Aorta (tissue), 5 donors: ENCODE data around the gene AIRE. TPM values are rescaled to one million over a fixed set of nuclear protein-coding genes. Genes with fewer than 3 reads are reported as not detected.
"Not testable (repeated sequence)": the region's sequence is repeated elsewhere in the genome, so short reads cannot be mapped to it uniquely, and the experiment has no call there.

ENCODE experiments used
- ATAC-seq: fragments of 200-7000 bp; cut with Tn5 transposase; one replicate; pipeline ENCODE4 v1.9.1; 2022; ENCODE audit warnings: moderate library complexity; ENCODE audit not compliant: low FRiP score
- DNase-seq, 2 donors: peaks; one replicate each; pipeline ENCODE4 v3.0.0-alpha.2; 2020
- H3K27ac ChIP-seq, 2 donors: one replicate each; pipeline ENCODE4 v1.5.1; 2013; ENCODE audit warnings: low read length in 2 of 2, mild to moderate bottlenecking in 2 of 2, moderate library complexity in 2 of 2, control low read depth in 1 of 2, inconsistent platforms in 1 of 2, low read depth in 1 of 2
- H3K27me3 ChIP-seq, 2 donors: one replicate each; pipeline ENCODE4 v1.6.1; 2013; ENCODE audit warnings: control low read depth in 1 of 2, low read length in 1 of 2, mild to moderate bottlenecking in 1 of 2, moderate library complexity in 1 of 2; ENCODE audit not compliant: insufficient read depth in 2 of 2, control insufficient read depth in 1 of 2
- H3K36me3 ChIP-seq, 2 donors: one replicate each; pipeline ENCODE4 v1.6.1; 2013; ENCODE audit warnings: control low read depth in 1 of 2, low read length in 1 of 2, mild to moderate bottlenecking in 1 of 2; ENCODE audit not compliant: insufficient read depth in 2 of 2, control insufficient read depth in 1 of 2
- H3K4me1 ChIP-seq, 2 donors: one replicate each; pipeline ENCODE4 v1.6.1; 2013; ENCODE audit warnings: low read length in 2 of 2, control low read depth in 1 of 2, mild to moderate bottlenecking in 1 of 2, moderate library complexity in 1 of 2; ENCODE audit not compliant: insufficient read depth in 2 of 2, control insufficient read depth in 1 of 2
- H3K4me3 ChIP-seq, 2 donors: one replicate each; pipeline ENCODE4 v1.5.1; 2013; ENCODE audit warnings: low read length in 2 of 2, control low read depth in 1 of 2, mild to moderate bottlenecking in 1 of 2
- H3K9me3 ChIP-seq: one replicate; pipeline ENCODE4 v1.6.1; 2013; ENCODE audit warnings: mild to moderate bottlenecking, low read length; ENCODE audit not compliant: control insufficient read depth
- whole genome bisulfite sequencing, 2 donors: extraction: QIAGEN DNeasy Blood & Tissue Kit; methylation state at CpG; one replicate each; pipeline ENCODE4 v1.1.7; 2013; 5-methylcytosine and 5-hydroxymethylcytosine counted together
- intact Hi-C, 2 donors: fragments of 100-400 bp; cut with DNase I; formaldehyde crosslinking; loops; one replicate each; pipeline versions ENCODE4 v1.14.2 to v1.15.0; 2022
- polyA plus RNA-seq, 2 donors: library from polyadenylated mRNA; stranded (reverse); fragments of 200-250 nt; gene quantifications; one replicate each; pipeline ENCODE4 v1.2.3, GENCODE V29; 2013
- total RNA-seq, 2 donors: library from RNA; stranded (reverse); fragmentation: NEBNext Ultra II Directional; extraction: Animal tissue kit (Norgen Biotek cat#: 25700); gene quantifications; one replicate each; pipeline ENCODE4 v1.2.1, GENCODE V29; 2021
- donor health status: healthy with polysubstance abuse.
- donor health status: Bipolar disorder and iron deficiency.
- donor health status: DM: no; HTN: no; CAD: no.
- donor health status: DM: no; HTN: no; CAD: no.
- donor health status: DM: yes; HTN: yes; CAD: no.

AIRE gene
- total and polyA plus RNA-seq, 4 donors = 0.19 TPM; not detected in 3

DNA sequence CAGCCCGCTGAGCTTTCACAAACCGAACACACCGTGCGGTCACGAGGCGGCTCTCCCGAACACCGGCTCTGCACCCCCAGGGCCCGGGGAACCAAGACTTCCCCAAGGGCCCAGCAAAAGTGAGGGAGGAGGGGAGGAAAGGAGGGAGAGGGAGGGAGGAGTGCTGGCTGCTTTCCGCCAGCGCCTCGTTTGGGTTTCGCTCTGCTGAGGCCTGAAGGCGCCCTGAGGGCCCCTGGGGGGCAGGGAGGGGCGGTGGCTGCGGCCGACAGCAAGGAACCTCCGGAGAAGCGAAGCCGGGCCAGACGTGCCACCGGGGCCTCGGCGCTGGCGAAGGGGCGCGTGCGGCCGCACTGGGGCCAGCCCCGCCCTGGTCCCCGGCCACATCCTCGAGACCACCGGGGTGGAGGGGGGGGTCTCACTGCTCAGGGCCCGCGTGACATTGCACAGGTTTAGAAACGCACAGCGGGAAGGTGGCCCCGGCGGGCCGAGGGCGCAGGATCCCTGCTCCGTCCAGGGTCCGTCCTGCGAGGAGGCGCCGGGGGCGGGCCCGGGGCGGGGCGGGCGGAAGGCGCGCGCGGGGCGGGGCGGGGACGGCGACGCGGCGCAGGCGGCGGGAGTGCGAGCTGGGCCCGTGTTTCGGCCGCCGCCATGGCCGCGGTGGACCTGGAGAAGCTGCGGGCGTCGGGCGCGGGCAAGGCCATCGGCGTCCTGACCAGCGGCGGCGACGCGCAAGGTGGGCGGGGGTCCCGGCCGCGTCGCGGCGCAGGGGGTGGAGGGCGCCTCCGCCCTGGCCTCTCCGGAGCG is 14.0 kb downstream of the AIRE start, which contains the start of gene PFKL:
TSS of gene PFKL (plus strand) at position 596 of the 804 bp plus-strand sequence. CDS start at position 649, 53 bp downstream.
- ATAC-seq (peak; percentile 76), DNase-seq (peak; percentile 77 to 88)
- WGBS, 2 donors = 1% methylated on average over 64 to 94 of the region's 94 CpGs
- intact Hi-C loops = loop anchor here (2.0 to 10.0 kb wide), 3 partner anchors 38 to 495 kb away; partner anchors contain the start of gene CFAP410 (in 2 of the 2)
- Histone ChIP-seq H3K27ac (peak within 1 kb of the TSS; percentile 4 to 47), H3K36me3 (no peaks in the 10 kb centered on the region), H3K4me1 (no peaks in the 10 kb centered on the region), H3K4me3 (peak within 1 kb of the TSS; percentile 49 to 91), H3K9me3 (no peaks in the 10 kb centered on the region), H3K27me3 (no peaks in the 10 kb centered on the region)

DNA sequence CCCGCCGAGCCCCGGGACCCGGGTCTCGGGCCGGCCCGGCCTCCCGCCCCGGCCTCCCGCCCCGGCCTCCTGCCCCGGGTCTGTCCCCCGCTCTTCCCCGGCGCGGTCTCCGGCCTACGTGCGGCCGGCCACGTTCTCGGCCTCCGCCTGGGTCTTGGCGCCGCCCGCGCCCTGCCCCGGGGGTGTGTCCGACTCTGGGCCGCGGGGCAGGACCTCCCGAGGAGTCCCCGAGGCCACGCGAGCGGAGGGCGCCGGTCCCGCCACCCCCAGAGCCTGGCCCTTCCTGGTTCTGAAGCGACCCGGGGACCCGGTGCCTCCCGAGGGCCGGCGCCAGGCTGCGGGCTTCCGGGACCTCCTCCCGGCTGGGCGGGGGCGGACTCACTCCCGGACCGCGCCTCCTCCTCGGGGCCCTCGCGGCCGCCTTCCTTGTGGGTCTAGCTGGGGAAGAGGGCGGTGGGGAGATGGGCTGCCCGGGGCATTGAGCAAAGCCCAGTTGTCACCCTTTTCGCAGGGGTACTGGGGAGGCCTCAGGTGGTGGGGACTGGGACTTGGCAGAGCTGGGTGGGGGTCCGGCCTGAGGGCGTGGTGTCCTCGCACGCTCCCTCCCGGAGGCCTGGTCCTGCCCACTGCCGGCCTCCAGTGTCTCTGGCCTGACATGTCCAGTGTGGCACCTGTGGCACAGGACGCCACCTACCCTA is 14.7 kb downstream of the AIRE start:
- peak; percentile 87 to 93 for DNase-seq
- ATAC-seq = peak; percentile 74
- intact Hi-C loops = loop anchor here (2.0 to 10.0 kb wide), 3 partner anchors 37 to 494 kb away; partner anchors contain the start of gene CFAP410 (in 2 of the 2)
- H3K4me3 ChIP-seq = peak overlapping the region; percentile 39 to 91
- 0 to 1% methylated on average over 49 to 67 of the region's 67 CpGs for WGBS, 2 donors
- no peaks in the 10 kb centered on the region for H3K4me1 ChIP-seq
- no peaks in the 10 kb centered on the region for H3K27me3 ChIP-seq
- H3K9me3 ChIP-seq = no peaks in the 10 kb centered on the region
- peak overlapping the region in 1 of 2 donors; percentile 47 for H3K27ac ChIP-seq
- no peaks in the 10 kb centered on the region for H3K36me3 ChIP-seq

DNA sequence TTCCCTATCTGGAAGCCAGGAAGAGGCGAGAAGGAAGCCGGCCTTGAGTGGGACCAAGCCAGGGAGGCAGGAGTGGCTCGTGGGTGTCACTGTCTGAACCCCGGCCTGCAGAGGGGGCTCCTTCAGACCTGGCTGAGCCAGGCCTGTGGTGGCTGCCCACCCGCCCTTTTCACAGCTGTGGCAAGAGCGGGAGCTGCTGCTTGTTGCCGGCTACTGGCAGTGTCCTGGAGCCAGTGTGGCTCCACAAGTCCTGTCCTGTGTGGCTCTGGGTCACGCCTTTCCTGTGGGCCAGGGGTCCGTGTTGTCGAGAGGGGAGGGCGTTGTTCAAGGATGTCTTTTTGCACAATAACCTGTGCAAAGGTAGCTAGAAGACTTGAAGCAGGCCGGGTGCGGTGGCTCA is 15.5 kb downstream of the AIRE start:
- WGBS, 2 donors = 68 to 76% methylated on average over 13 of the region's 13 CpGs
- Histone ChIP-seq H3K27me3 (no peaks in the 10 kb centered on the region), H3K4me3 (no peak overlapping the region), H3K27ac (no peak overlapping the region), H3K4me1 (no peaks in the 10 kb centered on the region), H3K9me3 (no peaks in the 10 kb centered on the region), H3K36me3 (no peaks in the 10 kb centered on the region)
- ATAC-seq (no peak), DNase-seq (no peak)
- intact Hi-C loops = loop anchor here (2.0 to 10.0 kb wide), 3 partner anchors 36 to 494 kb away; partner anchors contain the start of gene CFAP410 (in 2 of the 2)

DNA sequence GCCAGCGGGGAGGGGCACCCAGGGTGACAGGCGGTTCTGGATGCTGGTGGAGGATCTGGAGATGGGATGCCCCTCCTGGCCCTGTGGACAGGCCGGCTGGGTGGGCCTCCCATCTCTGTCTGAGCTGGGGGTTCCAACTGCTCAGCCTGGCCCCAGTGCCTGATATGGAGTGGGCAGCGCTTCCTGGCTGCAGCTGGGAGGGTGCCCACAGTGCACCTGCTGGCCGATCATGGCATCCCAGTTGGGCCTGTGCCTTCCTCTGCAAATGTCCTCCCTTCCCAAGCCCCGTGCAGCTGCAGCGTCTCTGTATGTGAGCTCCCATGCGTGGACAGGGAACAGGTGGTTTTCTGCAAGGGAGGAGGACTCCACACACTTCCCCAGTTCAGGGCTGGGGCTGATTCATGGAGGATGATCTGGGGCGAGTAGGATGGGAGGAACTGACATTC is 16.3 kb downstream of the AIRE start:
- ATAC-seq (no peak), DNase-seq (no peak)
- Histone ChIP-seq H3K4me3 (no peak overlapping the region), H3K36me3 (no peaks in the 10 kb centered on the region), H3K9me3 (no peaks in the 10 kb centered on the region), H3K27me3 (no peaks in the 10 kb centered on the region), H3K27ac (no peak overlapping the region), H3K4me1 (no peaks in the 10 kb centered on the region)
- intact Hi-C loops = loop anchor here (2.0 to 10.0 kb wide), 3 partner anchors 35 to 493 kb away; partner anchors contain the start of gene CFAP410 (in 2 of the 2)
- 78 to 87% methylated on average over 9 of the region's 9 CpGs for WGBS, 2 donors

DNA sequence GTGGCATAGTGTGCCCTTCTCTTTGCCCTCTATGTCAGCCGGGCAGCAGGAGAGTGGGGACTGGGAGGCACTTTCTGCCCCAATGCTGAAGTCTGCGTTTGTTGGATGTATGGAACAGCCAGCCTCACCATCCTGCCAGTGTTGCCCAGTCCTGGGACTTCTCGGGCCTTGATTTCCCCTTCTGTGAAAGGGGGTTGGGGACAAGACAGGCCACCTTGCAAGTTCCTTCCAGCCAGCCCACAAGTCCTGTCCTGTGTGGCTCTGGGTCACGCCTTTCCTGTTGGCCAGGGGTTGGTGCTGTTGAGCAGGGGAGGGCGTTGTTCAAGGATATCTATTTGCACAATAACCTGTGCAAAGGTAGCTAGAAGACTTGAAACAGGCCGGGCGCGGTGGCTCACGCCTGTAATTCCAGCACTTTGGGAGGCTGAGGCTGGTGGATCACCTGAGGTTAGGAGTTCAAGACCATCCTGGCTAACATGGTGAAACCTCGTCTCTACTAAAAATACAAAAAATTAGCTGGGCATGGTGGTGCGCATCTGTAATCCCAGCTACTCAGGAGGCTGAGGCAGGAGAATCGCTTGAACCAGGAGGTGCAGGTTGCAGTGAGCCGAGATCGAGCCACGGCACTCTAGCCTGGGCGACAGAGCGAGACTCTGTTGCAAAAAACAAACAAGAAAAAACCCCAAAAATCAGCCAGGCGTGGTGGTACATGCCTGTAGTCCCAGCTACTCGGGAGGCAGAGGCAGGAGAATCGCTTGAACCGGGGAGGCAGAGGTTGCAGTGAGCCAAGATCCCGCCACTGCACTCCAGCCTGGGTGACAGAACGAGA is 17.1 kb downstream of the AIRE start:
- H3K4me3 ChIP-seq, H3K9me3 ChIP-seq, H3K4me1 ChIP-seq, H3K27me3 ChIP-seq, H3K36me3 ChIP-seq, DNase-seq, H3K27ac ChIP-seq, ATAC-seq: not testable (repeated sequence)
- 89 to 90% methylated on average over 22 to 23 of the region's 23 CpGs for WGBS, 2 donors
- intact Hi-C loops = loop anchor here (5.0 to 10.0 kb wide), 2 partner anchors 35 to 492 kb away; partner anchors contain the start of gene CFAP410 (in 1 of the 2)

DNA sequence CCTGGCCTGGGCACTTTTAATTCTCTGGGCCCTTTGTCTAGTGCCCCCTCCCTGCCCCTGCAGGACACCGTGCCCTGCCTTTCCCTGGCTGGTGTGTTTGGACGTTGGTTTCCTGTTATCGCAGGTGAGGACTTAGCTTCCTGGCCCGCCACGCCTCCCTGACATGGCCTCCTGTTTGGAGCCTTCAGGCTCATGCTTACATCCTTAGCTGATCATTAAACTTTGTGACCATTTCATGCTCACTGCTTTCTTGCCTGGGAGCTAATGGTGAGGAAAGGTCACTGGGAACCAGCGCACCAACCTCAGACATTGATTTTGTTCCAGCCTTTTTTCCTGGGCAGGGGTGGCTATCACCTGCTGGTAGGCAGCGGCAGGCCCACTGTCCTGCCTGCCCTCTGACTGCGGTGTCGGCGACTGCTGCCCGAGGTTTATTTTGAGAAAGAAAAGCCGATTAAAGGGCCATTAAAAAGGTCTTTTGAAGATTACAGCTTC is 17.9 kb downstream of the AIRE start:
- WGBS, 2 donors = 66 to 80% methylated on average over 12 of the region's 12 CpGs
- no peak overlapping the region for H3K27ac ChIP-seq
- intact Hi-C loops = loop anchor here (5.0 to 10.0 kb wide), 2 partner anchors 34 to 491 kb away; partner anchors contain the start of gene CFAP410 (in 1 of the 2)

DNA sequence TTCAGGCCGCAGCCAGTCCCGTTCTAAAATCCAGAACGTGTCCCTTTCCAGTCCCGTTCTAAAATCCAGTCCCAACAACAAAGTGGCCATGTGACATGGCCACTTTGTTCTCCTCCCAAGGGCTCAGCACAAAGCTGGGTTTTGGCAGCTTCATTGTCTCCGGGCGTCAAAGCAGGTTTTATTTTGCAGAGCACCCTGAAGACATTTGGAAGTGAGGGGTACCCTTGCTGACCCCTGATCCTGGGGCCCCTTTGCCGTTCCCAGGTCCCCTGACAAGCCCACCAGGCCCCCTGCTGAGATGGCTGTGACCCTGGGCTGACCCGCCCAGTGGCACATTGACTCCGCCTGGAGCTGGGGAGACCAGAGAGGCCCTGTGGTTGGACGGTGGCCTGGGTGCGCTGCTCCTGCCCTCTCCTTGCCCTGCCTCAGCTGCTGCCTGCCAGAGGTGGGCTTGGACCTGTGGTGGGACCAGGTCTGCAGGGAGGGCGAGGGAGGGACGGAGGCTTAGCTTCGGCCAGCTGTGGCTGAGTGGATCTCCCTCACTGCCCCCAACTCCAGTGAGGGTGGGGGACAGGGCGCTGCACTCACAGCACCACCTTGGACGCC is 18.4 kb downstream of the AIRE start:
- H3K4me1 ChIP-seq = no peaks in the 10 kb centered on the region
- no peak overlapping the region for H3K27ac ChIP-seq
- no peak overlapping the region for H3K4me3 ChIP-seq
- 49 to 58% methylated on average over 15 to 16 of the region's 16 CpGs for WGBS, 2 donors
- no peaks in the 10 kb centered on the region for H3K36me3 ChIP-seq
- ATAC-seq (no peak), DNase-seq (no peak)
- no peaks in the 10 kb centered on the region for H3K27me3 ChIP-seq
- H3K9me3 ChIP-seq = no peaks in the 10 kb centered on the region
- intact Hi-C loops = loop anchor here (5.0 to 10.0 kb wide), 2 partner anchors 33 to 491 kb away; partner anchors contain the start of gene CFAP410 (in 1 of the 2)

More for the DNA sequence above, 17.9 kb downstream of the AIRE start:
- no peak for ATAC-seq
- Histone ChIP-seq H3K4me3 (no peak overlapping the region), H3K4me1 (no peaks in the 10 kb centered on the region), H3K36me3 (no peaks in the 10 kb centered on the region), H3K27me3 (no peaks in the 10 kb centered on the region), H3K9me3 (no peaks in the 10 kb centered on the region)
- DNase-seq = no peak
